GM18868 (cell line): ENCODE measurements around the gene TRRAP.
"Not testable (repeated sequence)": the region's sequence is repeated elsewhere in the genome, so short reads cannot be mapped to it uniquely, and the experiment has no call there.

Experiments used
- ATAC-seq: cut with Tn5 transposase; IDR thresholded peaks from one replicate; pipeline ENCODE4 v1.9.1; 2021; ENCODE audit warnings: mild to moderate bottlenecking, moderate library complexity; ENCODE audit not compliant: unreplicated experiment

Gene TRRAP

GRCh38 chr7:98878365-98879197 lies at the start of gene TRRAP:
TRRAP (plus strand) TSS chr7:98878532; CDS start chr7:98881151, 2,619 bp downstream.
- ATAC-seq = peak; percentile 70

DNA sequence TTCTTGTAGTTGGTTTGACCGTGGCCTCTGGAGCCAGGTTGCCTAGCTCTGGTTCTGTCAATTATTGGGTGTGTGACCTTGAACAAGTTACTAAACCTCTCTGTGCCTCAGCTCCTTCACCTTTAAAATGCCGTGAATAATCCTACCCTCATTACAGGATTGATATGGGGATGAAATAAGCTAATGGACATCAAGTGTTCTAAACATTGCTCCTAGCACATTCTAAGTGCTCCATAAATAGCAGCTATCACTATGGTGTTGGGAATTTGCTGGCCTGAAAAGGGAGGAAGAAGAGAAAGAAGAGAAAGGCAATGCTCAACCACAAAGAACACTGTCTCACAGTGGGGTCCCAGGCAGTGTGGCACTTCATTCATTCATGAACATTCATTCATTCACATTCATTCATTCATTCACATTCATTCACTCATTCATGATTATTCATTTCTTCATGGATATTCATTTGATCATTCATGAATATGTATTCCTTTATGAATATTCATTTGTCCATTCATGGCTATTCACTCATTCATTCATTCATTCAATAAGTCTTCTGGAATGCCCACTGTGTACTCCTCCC lies 47.3 kb upstream of the TRRAP start:
- no peak for ATAC-seq

- no peak for ATAC-seq
Observed at GRCh38 chr7:98831641-98832221, 46.6 kb upstream of the TRRAP start.

DNA sequence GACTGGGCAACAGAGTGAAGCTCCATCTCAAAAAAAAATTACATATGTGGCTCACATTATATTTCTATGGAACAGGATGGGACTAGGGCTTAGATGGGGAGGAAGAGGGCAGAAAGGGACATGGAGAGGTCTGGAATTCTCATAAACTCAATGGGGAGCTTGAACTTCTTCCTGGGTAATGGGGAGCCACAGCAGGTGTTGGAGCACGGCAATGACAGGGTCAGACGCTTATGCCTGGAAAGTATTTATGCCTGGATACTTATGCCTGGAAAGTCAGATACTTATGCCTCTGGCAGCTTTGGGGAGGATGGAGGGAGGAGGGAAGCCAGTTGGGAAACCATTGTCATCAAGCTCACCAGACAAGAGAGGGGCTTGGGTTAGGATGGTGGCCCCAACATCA lies 45.3 kb upstream of the TRRAP start:
- no peak for ATAC-seq

DNA sequence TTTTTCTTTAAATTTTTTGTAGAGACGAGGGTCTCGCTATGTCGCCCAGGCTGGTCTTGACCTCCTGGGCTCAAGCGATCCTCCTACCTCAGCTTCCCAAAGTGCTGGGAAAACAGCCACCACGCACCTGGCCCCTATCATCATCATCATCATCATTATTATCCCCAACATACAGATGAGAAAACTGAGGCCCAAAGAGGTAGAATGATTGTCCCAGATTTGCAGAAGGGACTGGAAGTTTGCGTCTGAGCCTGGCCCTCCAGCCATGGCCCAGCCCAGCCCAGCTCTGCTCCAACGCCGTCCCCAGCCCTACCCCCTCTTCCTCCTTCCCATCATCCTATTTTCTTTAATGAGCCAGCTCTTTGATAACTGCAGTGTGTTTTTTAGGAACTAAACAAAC lies 43.4 kb upstream of the TRRAP start:
- no peak for ATAC-seq

DNA sequence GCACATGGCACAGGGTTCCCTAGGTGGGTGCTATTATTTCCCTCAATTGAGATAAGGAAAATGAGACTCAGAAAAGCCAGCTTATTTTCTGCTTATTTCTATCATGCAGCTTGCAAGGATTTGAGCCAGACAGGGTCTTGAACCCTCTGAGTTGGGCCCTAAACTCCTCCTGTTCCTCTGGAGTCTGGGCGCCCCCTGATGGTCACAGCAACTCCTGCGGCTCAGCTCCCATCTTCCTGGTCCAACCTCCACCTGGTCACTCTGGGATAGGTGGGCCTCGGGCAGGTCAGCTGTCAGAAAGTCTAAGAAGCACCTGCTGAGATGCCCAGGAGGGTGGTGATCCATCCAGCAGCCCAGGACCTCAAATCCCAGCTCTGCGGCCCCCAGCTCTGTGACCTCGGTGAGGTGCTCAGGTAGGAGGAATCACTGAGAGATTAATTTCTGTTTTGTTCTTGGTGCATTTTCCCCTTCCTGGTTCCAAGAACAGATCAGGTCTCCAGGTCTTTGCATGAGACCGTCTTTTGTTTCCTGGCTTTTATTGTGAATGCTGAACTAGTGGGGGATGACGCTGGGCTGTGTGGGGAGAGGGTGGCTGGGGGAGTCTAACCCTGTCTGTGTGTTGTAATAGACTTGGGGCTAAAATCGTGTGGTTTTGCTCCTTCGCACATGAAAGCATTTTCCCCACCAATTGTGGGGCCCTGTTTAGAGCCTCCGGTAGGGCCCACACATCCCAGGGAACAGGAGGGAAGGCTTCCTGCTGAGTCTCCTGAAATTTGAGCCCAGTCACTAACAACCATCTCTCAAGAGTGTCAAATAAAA lies 41.3 kb upstream of the TRRAP start:
- ATAC-seq = no peak

DNA sequence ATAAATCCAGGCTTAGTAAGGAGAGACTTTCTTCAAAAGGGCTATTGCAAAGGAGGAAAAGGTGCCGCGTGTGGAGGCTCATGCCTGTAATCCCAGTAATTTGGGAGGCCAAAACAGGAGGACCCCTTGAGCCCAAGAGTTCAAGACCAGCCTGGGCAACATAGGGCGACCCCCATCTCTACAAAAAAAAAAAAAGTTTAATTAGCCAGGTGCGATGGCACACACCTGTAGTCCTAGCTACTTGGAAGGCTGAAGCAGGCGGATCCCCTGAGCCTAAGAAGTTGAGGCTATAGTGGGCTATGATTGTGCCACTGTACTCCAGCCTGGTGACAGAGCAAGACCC lies 40.7 kb upstream of the TRRAP start:
- ATAC-seq = no peak

DNA sequence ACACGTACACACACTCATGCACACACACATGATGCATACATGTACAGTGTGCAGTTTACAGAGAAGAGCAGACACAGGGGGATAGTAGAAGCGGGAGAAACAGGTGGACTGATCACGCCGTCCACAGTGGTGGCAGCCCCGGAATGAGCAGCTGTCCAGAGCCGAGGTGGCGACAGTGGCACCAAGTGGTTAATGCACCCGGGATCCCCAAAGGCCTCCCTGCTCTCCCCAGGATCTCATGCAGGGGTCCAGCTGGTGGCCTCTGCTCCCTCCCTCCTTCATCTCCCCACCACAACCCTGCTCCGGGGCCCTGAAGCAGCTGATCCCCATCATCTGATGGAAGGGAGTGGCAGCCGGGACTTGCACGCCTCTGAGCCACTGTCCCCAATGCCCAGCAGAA lies 38.2 kb upstream of the TRRAP start:
- ATAC-seq = no peak

DNA sequence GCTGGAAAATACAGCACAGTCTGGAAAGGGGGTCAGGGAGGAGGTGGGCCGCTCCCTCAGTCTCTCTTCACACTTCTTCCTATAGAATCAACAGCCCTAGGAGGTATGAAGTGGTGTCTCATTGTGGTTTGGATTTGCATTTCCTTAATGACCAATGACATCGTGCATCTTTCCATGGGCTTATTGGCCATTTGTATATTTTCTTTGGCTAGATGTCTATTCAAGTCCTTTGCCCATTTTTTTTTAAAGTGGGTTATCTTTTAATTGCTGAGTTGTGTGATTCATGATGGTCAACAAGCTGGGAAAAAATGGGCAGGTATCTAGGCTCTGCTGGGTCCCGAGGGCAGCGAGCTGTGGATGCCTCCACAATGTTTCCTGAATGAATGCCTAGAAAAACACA lies 37.6 kb upstream of the TRRAP start:
- ATAC-seq = no peak

- ATAC-seq = no peak
Observed at GRCh38 chr7:98841179-98841997, 36.9 kb upstream of the TRRAP start.

DNA sequence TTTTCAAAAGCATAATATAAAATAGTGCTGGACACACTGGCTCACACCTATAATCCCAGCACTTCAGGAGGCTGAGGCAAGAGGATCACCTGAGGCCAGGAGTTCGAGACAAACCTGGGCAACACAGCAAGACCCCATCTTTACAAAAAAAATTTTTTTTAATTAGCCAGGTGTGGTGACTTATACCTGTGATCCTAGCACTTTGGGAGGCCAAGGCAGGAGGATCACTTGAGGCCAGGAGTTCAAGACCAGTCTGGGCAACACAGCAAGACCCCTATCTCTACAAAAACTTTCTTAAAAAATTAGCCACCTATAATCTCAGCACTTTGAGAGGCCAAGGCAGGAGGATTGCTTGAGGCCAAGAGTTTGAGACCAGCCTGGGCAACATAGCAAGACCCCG lies 35.8 kb upstream of the TRRAP start:
- not testable (repeated sequence) for ATAC-seq

DNA sequence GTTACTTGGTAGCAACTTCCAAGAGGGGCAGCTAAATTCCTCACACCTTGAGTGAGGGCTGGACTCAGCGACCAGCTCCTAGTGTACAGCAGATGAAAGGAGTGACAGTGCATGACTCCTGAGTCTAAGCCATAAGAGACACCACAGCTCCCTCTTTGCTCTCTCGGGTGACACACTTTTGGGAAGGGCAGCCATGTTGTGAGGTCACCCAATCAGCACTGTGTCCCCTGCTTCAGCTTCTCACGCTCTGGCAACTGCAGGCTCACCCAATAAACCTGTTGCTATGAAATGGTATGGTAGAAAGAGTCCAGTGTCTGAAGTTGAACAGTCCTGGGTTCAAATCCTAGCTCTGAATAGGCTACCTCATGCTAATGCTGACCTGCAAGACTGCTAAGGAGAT lies 29.4 kb upstream of the TRRAP start:
- ATAC-seq = no peak

DNA sequence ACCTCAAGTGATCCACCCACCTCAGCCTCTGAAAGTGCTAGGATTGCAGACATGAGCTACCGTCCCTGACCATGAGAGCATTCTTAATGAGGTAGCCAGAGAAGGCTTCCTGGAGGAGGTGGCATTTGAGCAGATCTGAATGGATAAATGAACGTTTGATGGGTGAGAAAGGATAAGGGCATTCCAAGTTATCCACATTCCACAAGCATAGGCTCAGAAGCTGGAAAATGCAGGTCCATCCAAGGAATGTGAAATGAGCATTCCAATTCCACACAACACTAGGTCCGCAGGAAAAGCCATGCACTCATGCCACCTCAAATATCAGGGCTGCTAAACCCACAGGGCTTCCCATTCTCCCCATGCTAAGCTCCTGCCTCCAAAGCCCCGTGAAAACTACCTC lies 25.5 kb upstream of the TRRAP start:
- ATAC-seq = no peak

DNA sequence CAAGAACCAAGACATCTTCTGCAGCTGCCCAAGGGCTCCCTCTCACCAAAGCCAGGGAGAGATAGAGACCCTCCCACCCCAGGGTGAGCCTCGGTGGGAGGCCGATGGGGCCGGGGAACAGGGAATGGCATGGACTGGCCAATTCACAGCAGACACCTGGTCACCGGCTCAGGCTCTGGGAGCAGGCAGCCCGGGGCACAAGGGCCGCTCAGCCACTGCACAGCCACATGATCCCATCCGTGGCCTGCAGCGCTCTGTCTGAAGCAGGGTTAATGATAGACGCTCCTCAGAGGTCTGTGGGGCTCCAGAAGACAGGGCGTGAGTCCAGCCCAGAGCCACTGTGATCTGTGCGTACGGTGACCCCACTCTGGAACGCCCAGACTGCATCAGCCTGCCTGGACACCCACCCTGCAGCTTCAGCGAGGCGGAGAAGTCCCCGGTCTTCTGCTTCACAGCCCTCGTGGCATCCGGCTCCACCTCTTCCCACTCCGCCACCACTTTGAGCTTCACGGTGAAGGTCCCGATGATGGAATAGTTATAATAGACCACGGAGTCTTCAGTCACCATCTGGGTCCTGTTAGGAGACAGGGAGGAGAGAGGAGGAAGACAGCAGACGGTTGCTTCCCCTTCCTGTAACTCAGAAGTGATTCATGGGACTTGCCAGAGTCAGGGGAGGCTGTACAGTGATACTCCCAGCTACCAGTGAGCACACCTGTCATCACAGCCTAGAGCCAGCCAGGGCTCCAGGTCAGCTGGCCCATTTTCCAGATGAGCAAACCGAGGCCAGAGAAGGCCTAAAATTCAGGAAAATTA lies 22.5 kb upstream of the TRRAP start:
- no peak for ATAC-seq

- ATAC-seq = no peak
Observed at GRCh38 chr7:98860071-98860470, 18.3 kb upstream of the TRRAP start.

DNA sequence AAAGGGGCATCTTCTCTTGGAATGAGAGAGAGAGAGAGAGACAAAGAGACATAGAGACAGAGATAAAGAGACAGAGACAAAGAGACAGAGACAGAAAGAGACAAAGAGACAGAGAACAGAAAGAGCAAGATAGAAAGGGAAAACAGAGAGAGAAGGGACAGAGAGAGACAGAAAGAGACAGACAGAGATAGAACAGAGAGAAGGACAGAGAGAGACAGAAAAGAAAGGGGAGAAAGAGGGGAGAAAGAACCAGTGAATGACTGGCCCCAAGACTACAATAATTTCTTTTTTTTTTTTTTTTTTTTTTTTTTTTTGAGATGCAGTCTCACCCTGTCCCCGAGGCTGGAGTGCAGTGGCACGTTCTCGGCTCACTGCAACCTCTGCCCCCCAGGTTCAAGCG lies 16.1 kb upstream of the TRRAP start:
- ATAC-seq = no peak

- ATAC-seq = no peak
Observed at GRCh38 chr7:98862716-98863420, 15.5 kb upstream of the TRRAP start.

DNA sequence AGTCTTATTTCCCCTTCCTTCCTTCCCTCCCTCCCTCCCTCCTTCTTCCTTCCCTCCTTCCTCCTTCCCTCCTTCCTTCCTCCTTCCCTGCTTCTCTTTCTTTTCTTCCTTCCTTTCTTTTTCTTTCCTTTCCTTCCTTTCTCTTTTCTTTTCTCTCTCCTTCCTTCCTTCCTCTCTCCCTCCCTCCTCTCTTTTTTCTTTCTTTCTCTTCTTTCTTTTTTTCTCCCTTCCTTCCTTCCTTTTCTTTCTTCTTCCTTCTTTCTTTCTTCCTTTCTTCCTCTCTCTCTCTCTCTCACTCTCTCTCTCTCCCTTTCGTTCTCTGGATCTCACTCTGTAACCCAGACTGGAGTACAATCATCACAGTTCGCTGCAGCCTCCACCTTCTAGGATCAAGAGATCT lies 14.7 kb upstream of the TRRAP start:
- no peak for ATAC-seq

DNA sequence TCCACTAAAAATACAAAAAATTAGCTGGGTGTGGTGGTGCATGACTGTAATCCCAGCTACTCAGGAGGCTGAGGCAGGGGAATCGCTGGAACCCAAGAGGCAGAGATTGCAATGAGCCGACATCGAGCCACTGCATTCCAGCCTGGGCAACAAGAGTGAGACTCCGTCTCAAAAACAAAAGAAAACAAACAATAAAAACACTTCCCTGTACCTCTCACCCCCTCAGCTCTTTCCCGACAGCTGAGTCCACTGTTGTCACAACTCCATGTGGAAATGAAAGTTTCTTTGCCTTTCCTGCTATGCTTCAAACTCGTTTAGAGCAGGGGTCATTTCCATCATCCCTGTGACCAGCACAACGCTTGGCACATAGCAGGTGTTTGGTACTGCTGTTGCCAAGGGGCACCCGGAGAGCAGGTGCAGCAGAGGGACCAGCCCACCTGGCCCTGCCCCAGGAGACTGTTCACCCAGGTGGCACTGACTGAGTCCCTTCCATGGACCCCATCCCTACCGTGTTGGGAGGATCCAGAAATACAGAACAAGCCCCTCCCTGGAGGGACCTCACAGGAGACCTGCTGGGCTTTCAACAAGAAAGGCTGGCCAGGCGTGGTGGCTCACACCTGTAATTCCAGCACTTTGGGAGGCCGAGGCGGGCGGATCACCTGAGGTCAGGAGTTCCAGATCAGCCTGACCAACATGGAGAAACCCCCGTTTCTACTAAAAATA lies 13.4 kb upstream of the TRRAP start:
- ATAC-seq = no peak
